ENCODE results near the gene OR2T29.
"Not testable (repeated sequence)": the region's sequence is repeated elsewhere in the genome, so short reads cannot be mapped to it uniquely, and the experiment has no call there.

OR2T29 gene

GRCh38 chr1:248562672-248563071, at the start of gene OR2T29:
Gene OR2T29 (minus strand): TSS chr1:248562772. CDS start chr1:248559491, 3,281 bp downstream.
- not testable (repeated sequence) for DNase-seq (ENCODE audit: low read depth)

- no peak for DNase-seq (ENCODE audit: low read depth)
These were observed 49.4 kb upstream of the OR2T29 start for GRCh38 chr1:248611883-248612414.

- DNase-seq (ENCODE audit: low read depth), result no peak
These were observed 47.7 kb upstream of the OR2T29 start for GRCh38 chr1:248610301-248610700.

- no peak for DNase-seq (ENCODE audit: low read depth)
These were observed 36.8 kb upstream of the OR2T29 start for GRCh38 chr1:248599396-248599795.

GRCh38 chr1:248597589-248597988, 35.0 kb upstream of the OR2T29 start, which contains the start of gene OR2T10:
Gene OR2T10 (minus strand): TSS chr1:248597700. CDS start chr1:248593768, 3,932 bp downstream.
- no peak for DNase-seq (ENCODE audit: low read depth)

- DNase-seq (ENCODE audit: low read depth), result no peak
These were observed 34.0 kb upstream of the OR2T29 start for GRCh38 chr1:248596615-248597014.

- no peak for DNase-seq (ENCODE audit: low read depth)
These were observed 30.7 kb upstream of the OR2T29 start for GRCh38 chr1:248593226-248593625.

GRCh38 chr1:248592655-248593054, 30.1 kb upstream of the OR2T29 start:
- no peak for DNase-seq (ENCODE audit: low read depth)

GRCh38 chr1:248590055-248590454, 27.5 kb upstream of the OR2T29 start:
- no peak for DNase-seq (ENCODE audit: low read depth)

GRCh38 chr1:248589334-248589733, 26.8 kb upstream of the OR2T29 start:
- DNase-seq (ENCODE audit: low read depth), result no peak

- DNase-seq (ENCODE audit: low read depth), result no peak
These were observed 22.7 kb upstream of the OR2T29 start for GRCh38 chr1:248585266-248585665.

GRCh38 chr1:248576260-248576980, 13.8 kb upstream of the OR2T29 start:
- DNase-seq (ENCODE audit: low read depth), result no peak

- DNase-seq (ENCODE audit: low read depth), result not testable (repeated sequence)
These were observed 12.1 kb upstream of the OR2T29 start, which contains the start of gene OR2T34 for GRCh38 chr1:248574657-248575056. Gene OR2T34 (minus strand): TSS chr1:248574757. CDS start chr1:248574757, 0 bp downstream.

GRCh38 chr1:248573856-248574255, 11.3 kb upstream of the OR2T29 start:
- not testable (repeated sequence) for DNase-seq (ENCODE audit: low read depth)

- DNase-seq (ENCODE audit: low read depth), result not testable (repeated sequence)
These were observed 9.5 kb upstream of the OR2T29 start for GRCh38 chr1:248572049-248572448.

- DNase-seq (ENCODE audit: low read depth), result not testable (repeated sequence)
These were observed 8.2 kb upstream of the OR2T29 start for GRCh38 chr1:248570811-248571210.

GRCh38 chr1:248569049-248569448, 6.5 kb upstream of the OR2T29 start:
- DNase-seq (ENCODE audit: low read depth), result not testable (repeated sequence)

GRCh38 chr1:248565530-248566373, 3.2 kb upstream of the OR2T29 start:
- DNase-seq (ENCODE audit: low read depth), result not testable (repeated sequence)

- not testable (repeated sequence) for DNase-seq (ENCODE audit: low read depth)
These were observed 11.5 kb downstream of the OR2T29 start for GRCh38 chr1:248551027-248551426.

GRCh38 chr1:248547383-248547782, 15.2 kb downstream of the OR2T29 start:
- not testable (repeated sequence) for DNase-seq (ENCODE audit: low read depth)

GRCh38 chr1:248537449-248537848, 25.1 kb downstream of the OR2T29 start:
- DNase-seq (ENCODE audit: low read depth), result not testable (repeated sequence)

GRCh38 chr1:248521856-248522255, 40.7 kb downstream of the OR2T29 start:
- no peak for DNase-seq (ENCODE audit: low read depth)
